ENCODE data around the gene GTF2F1.

DNA sequence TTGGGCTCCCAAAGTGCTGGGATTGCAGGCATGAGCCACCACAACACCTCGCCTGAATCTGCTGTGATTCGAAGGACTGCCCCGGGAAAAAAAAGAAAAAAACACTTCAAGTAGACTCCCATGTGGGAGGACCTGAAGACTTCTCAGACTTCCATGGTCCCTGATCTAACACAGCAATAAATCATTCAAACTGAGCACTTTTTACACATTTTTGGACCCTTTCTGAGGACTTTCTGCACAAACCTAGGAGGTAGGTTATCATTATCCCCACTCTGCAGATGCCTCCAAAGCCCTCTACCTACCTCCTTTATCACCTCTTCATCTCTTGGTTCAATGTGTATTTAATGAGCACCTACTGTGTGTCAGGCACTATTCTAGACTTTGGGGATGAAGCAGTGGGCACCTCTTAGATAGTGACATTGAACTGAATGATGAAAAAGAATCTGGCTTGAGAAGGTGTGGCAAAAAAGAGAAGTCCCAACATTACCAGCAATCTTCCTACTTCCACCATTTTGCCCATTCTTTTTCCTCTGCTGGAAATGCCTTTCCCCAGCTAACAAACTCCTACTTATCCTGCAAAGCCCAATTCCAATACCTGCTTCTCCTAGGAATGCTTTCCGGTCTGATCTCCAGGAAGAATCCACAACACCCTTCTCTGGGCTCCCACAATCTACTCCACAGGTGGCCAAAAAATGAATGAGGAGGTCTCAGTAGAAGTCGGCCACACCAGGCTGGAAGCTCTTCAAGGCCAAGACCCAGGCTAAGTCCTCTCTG, 33.2 kb downstream of the GTF2F1 start:
- TF ChIP-seq POLR2A (IDR thresholded peaks at IDR 0.05), result no peak
- TF ChIP-seq, protein P1, sequence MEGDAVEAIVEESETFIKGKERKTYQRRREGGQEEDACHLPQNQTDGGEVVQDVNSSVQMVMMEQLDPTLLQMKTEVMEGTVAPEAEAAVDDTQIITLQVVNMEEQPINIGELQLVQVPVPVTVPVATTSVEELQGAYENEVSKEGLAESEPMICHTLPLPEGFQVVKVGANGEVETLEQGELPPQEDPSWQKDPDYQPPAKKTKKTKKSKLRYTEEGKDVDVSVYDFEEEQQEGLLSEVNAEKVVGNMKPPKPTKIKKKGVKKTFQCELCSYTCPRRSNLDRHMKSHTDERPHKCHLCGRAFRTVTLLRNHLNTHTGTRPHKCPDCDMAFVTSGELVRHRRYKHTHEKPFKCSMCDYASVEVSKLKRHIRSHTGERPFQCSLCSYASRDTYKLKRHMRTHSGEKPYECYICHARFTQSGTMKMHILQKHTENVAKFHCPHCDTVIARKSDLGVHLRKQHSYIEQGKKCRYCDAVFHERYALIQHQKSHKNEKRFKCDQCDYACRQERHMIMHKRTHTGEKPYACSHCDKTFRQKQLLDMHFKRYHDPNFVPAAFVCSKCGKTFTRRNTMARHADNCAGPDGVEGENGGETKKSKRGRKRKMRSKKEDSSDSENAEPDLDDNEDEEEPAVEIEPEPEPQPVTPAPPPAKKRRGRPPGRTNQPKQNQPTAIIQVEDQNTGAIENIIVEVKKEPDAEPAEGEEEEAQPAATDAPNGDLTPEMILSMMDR (IDR thresholded peaks at IDR 0.05), result no peak
